OCI-LY7 (cell line): Measurements from ENCODE around the gene WNT7A. TPM values are rescaled to one million over a fixed set of nuclear protein-coding genes. Genes with fewer than 3 reads are reported as not detected.

Experiments
- BruUV-seq: library from RNA; stranded (reverse); fragments of 400-500 nt; replicated peaks from 2 replicates; lab custom pipeline; 2021; lab: Mats Ljungman, UMichigan
- CTCF ChIA-PET: fragments of 300-600 bp; sonication (Branson Sonifier 250); formaldehyde crosslinking; loops from one replicate; lab custom pipeline; 2022; ENCODE audit warnings: antibody characterized with exemption; ENCODE audit not compliant: unreplicated experiment; lab: Charles Lee
- POLR2A ChIA-PET: fragments of 300-600 bp; sonication (Branson Sonifier 250); formaldehyde crosslinking; loops from one replicate; lab custom pipeline; 2022; ENCODE audit warnings: antibody characterized with exemption; lab: Charles Lee
- DNase-seq: peaks from one replicate; pipeline ENCODE4 v3.0.0-alpha.2; 2015; ENCODE audit warnings: low spot score
- H2AFZ ChIP-seq: fragments of 200-600 bp; sonication (generic), shearing (Covaris generic); 2 replicates; pipeline ENCODE4 v1.6.1; 2014; ENCODE audit warnings: mild to moderate bottlenecking, antibody characterized with exemption, low read length, moderate library complexity
- H3K27ac ChIP-seq: fragments of 200-600 bp; sonication (generic); 2 replicates; pipeline ENCODE4 v1.5.1; 2014; ENCODE audit warnings: mixed run types, low read depth, mild to moderate bottlenecking, moderate library complexity, low read length, inconsistent platforms; ENCODE audit not compliant: poor library complexity, severe bottlenecking
- H3K36me3 ChIP-seq: fragments of 200-600 bp; sonication (generic); 2 replicates; pipeline ENCODE4 v1.6.1; 2014; ENCODE audit warnings: mild to moderate bottlenecking, antibody characterized with exemption, low read length, moderate library complexity, mixed read lengths; ENCODE audit not compliant: insufficient read depth
- H3K4me1 ChIP-seq: fragments of 200-600 bp; sonication (generic); 2 replicates; pipeline ENCODE4 v1.5.1; 2014; ENCODE audit warnings: mild to moderate bottlenecking, low read length; ENCODE audit not compliant: insufficient read depth, poor library complexity, severe bottlenecking
- H3K4me2 ChIP-seq: fragments of 200-600 bp; sonication (generic); 2 replicates; pipeline ENCODE4 v1.6.1; 2014; ENCODE audit warnings: mild to moderate bottlenecking, low read length
- H3K4me3 ChIP-seq: fragments of 200-600 bp; sonication (generic); 2 replicates; pipeline ENCODE4 v1.5.1; 2014; ENCODE audit warnings: mild to moderate bottlenecking, low read depth, low read length; ENCODE audit not compliant: poor library complexity, severe bottlenecking
- H3K79me2 ChIP-seq: fragments of 200-600 bp; sonication (generic); 2 replicates; pipeline ENCODE4 v1.6.1; 2016; ENCODE audit warnings: low read depth, mild to moderate bottlenecking, low read length, moderate library complexity, mixed read lengths; ENCODE audit not compliant: insufficient read depth
- H3K9me2 ChIP-seq: fragments of 200-600 bp; sonication (generic); 2 replicates; pipeline ENCODE4 v1.6.1; 2016; ENCODE audit warnings: mild to moderate bottlenecking, low read length, mixed read lengths; ENCODE audit not compliant: insufficient read depth
- H3K9me3 ChIP-seq: fragments of 200-600 bp; sonication (generic); 2 replicates; pipeline ENCODE4 v1.6.1; 2014; ENCODE audit warnings: mild to moderate bottlenecking, mixed run types, low read length, mixed read lengths
- H4K20me1 ChIP-seq: fragments of 200-600 bp; sonication (generic); 2 replicates; pipeline ENCODE4 v1.6.1; 2014; ENCODE audit warnings: mild to moderate bottlenecking, antibody characterized with exemption, low read length, moderate library complexity, mixed read lengths; ENCODE audit not compliant: insufficient read depth
- EZH2phosphoT487 ChIP-seq: fragments of 200-600 bp; sonication (generic); IDR thresholded peaks from 2 replicates; pipeline ENCODE4 v1.6.1; 2018; ENCODE audit warnings: low read depth, borderline replicate concordance, mild to moderate bottlenecking, mixed run types, antibody characterized with exemption, low read length, moderate library complexity, mixed read lengths
- intact Hi-C: fragments of 100-400 bp; cut with micrococcal nuclease; formaldehyde crosslinking; loops from one replicate; pipeline ENCODE4 v1.10.0; 2022; ENCODE audit not compliant: unreplicated experiment
- total RNA-seq, 2 experiments: library from RNA; depleted of rRNA in 1 of 2; stranded (reverse); fragments of >200 nt in 1 of 2; shearing (Covaris generic) in 1 of 2; gene quantifications; 2 replicates each; pipeline ENCODE4 v1.2.3, GENCODE V29; 2014 to 2022
- TF ChIP-seq, protein P1 (sequence below): fragments of 200-600 bp; sonication (generic); conservative IDR thresholded peaks from 2 replicates; pipeline ENCODE4 v1.5.1; 2014; ENCODE audit warnings: mild to moderate bottlenecking, antibody characterized with exemption, low read length, moderate library complexity, mixed read lengths

Gene WNT7A
- total RNA-seq, 2 experiments from 2014 or later = not detected

DNA sequence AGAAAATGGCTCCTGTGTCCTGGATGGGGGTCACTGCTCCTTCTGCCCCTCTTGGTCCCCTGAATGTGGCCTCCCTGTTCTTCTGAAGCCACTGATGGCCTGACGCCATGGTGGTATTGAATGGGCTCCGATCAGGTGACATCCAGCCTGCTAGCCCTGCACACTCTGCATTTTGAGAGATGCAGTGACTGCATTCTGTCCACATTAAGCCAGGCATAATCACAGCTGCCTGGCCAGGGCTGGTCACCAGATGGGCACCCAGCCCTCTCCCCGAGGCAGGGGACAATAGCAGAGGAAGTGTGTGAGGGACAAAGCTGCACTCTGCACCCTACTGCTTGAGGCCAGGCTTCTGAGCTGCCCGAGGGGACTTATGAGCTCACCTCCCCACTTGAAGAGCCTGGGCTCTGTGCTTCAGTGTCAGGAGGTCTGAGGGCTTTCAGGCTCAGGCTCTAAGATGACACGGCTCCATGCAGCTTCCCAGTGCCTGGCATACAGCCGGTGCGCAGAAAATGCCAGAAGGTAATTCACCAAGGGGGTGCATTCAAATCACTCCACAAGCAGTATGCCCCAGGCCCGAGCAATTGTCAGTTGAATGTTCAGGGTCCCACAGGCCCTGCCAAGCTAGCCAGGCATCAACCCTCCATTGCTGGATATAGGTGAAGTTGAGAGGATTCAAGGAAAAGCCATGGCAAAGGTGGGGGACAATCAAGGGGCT is 56.8 kb downstream of the WNT7A start:
- ChIA-PET CTCF (no interaction called here), POLR2A (no interaction called here)
- DNase-seq = no peak
- H4K20me1 ChIP-seq = no peaks in the 10 kb centered on the region
- no peaks in the 10 kb centered on the region for H3K79me2 ChIP-seq
- no peak for TF ChIP-seq EZH2phosphoT487
- TF ChIP-seq, protein P1, sequence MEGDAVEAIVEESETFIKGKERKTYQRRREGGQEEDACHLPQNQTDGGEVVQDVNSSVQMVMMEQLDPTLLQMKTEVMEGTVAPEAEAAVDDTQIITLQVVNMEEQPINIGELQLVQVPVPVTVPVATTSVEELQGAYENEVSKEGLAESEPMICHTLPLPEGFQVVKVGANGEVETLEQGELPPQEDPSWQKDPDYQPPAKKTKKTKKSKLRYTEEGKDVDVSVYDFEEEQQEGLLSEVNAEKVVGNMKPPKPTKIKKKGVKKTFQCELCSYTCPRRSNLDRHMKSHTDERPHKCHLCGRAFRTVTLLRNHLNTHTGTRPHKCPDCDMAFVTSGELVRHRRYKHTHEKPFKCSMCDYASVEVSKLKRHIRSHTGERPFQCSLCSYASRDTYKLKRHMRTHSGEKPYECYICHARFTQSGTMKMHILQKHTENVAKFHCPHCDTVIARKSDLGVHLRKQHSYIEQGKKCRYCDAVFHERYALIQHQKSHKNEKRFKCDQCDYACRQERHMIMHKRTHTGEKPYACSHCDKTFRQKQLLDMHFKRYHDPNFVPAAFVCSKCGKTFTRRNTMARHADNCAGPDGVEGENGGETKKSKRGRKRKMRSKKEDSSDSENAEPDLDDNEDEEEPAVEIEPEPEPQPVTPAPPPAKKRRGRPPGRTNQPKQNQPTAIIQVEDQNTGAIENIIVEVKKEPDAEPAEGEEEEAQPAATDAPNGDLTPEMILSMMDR = no peak
- H3K4me2 ChIP-seq = no peak overlapping the region
- intact Hi-C loops = no loop called here
- BruUV-seq = no TSS peak
- no peak overlapping the region for H2AFZ ChIP-seq
- no peak overlapping the region for H3K27ac ChIP-seq
- H3K36me3 ChIP-seq = no peaks in the 10 kb centered on the region
- no peak overlapping the region for H3K4me3 ChIP-seq
- H3K4me1 ChIP-seq = no peaks in the 10 kb centered on the region
- no peaks in the 10 kb centered on the region for H3K9me2 ChIP-seq
- H3K9me3 ChIP-seq = no peaks in the 10 kb centered on the region

DNA sequence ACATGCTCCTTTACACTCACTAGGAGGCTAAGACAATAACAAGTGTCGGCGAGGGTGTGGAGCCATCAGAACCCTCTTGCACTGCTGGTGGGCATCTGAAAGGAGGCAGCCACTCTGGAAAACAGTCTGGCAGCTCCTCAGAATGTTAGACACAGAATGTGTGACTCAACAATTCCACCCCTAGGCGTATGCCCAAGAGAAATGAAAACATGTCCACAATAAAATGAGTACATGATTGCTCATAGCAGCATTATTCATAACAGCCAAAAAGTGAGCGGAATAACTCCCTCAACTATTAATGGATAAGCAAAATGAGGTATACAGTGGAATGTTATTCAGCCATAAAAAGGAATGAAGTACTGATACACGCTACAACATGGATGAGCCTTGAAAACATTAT is 57.8 kb downstream of the WNT7A start:
- H3K36me3 ChIP-seq = no peaks in the 10 kb centered on the region
- TF ChIP-seq EZH2phosphoT487 = no peak
- TF ChIP-seq, protein P1 = no peak
- no peaks in the 10 kb centered on the region for H3K79me2 ChIP-seq
- H3K27ac ChIP-seq = no peak overlapping the region
- H3K9me3 ChIP-seq = no peaks in the 10 kb centered on the region
- ChIA-PET CTCF (no interaction called here), POLR2A (no interaction called here)
- no peak overlapping the region for H3K4me2 ChIP-seq
- DNase-seq = no peak
- BruUV-seq = no TSS peak
- no peak overlapping the region for H3K4me3 ChIP-seq
- H4K20me1 ChIP-seq = no peaks in the 10 kb centered on the region
- intact Hi-C loops = no loop called here
- no peaks in the 10 kb centered on the region for H3K9me2 ChIP-seq
- no peak overlapping the region for H2AFZ ChIP-seq
- no peaks in the 10 kb centered on the region for H3K4me1 ChIP-seq

DNA sequence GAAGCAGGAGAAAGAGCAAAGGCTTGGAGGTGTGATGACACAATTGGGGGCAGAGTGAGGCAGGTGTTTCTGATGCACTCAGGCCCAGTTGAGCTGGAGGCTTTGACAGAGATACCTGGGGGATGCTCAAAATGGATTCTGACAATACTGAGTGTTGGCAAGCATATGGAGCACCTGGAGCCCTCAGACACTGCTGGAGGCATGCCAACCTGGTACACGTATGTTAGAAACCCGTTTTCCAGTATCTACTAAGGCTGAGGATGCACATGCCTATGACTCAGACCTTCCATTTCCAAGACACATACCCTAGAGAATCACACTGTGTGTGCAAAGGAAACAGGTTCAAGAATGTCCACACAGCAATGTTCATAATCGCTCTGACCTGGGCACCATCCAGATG is 58.7 kb downstream of the WNT7A start:
- Histone ChIP-seq H3K36me3 (no peaks in the 10 kb centered on the region), H3K4me1 (no peaks in the 10 kb centered on the region), H3K79me2 (no peaks in the 10 kb centered on the region), H4K20me1 (no peaks in the 10 kb centered on the region), H2AFZ (no peak overlapping the region), H3K4me2 (no peak overlapping the region), H3K9me3 (no peaks in the 10 kb centered on the region), H3K9me2 (no peaks in the 10 kb centered on the region), H3K27ac (no peak overlapping the region), H3K4me3 (no peak overlapping the region)
- DNase-seq = no peak
- no TSS peak for BruUV-seq
- TF ChIP-seq EZH2phosphoT487 = no peak
- TF ChIP-seq, protein P1 = no peak
- ChIA-PET CTCF (no interaction called here), POLR2A (no interaction called here)
- intact Hi-C loops = no loop called here
